ENCODE measurements around the gene OCIAD2. TPM values are rescaled to one million over a fixed set of nuclear protein-coding genes. Genes with fewer than 3 reads are reported as not detected.

The OCIAD2 gene
- total and polyA plus RNA-seq, 2 donors (not counting 1 experiment from before 2014, with no cell fraction given): 20.3 to 34.0 TPM

GRCh38 chr4:48939785-48940184, 33.2 kb upstream of the OCIAD2 start:
- no peak for TF ChIP-seq EZH2 (IDR thresholded peaks at IDR 0.05; ENCODE audit: low read length, missing control alignments)
- no peak for TF ChIP-seq CTCF (conservative IDR thresholded peaks at IDR 0.05 in 1 of 2, IDR thresholded peaks at IDR 0.05 in 1 of 2; ENCODE audit: low read depth in 1 of 2, low read length in 2 of 2)
- Histone ChIP-seq H3K27ac (ENCODE audit: insufficient read depth, low read length) (no peak overlapping the region), H3K27me3 (ENCODE audit: control insufficient read depth, insufficient read depth, low read length) (peaks cover 2% of the 10 kb centered on the region), H3K79me2 (ENCODE audit: control insufficient read depth, insufficient read depth, low read length) (no peaks in the 10 kb centered on the region), H3K4me3 (replicated peaks in 1 of 4; ENCODE audit: control extremely low read depth in 1 of 4, insufficient read depth in 1 of 4, low read depth in 3 of 4, low read length in 4 of 4) (no peak overlapping the region), H2AFZ (ENCODE audit: low read length) (no peak overlapping the region), H3K9me3 (ENCODE audit: control insufficient read depth, insufficient read depth, low read depth, low read length) (no peaks in the 10 kb centered on the region), H3K4me1 (ENCODE audit: control insufficient read depth, extremely low read depth, insufficient read depth, low read length) (no peaks in the 10 kb centered on the region), H3K9ac (ENCODE audit: insufficient read depth, low read length) (no peak overlapping the region), H3K4me2 (ENCODE audit: extremely low read depth, insufficient read depth, low read length) (no peak overlapping the region), H4K20me1 (ENCODE audit: control insufficient read depth, extremely low read depth, insufficient read depth, low read length) (no peaks in the 10 kb centered on the region), H3K36me3 (ENCODE audit: control insufficient read depth, insufficient read depth, low read length) (no peaks in the 10 kb centered on the region)
- peak; percentile 52 to 94 for DNase-seq (ENCODE audit: low read depth in 2 of 2)

DNA sequence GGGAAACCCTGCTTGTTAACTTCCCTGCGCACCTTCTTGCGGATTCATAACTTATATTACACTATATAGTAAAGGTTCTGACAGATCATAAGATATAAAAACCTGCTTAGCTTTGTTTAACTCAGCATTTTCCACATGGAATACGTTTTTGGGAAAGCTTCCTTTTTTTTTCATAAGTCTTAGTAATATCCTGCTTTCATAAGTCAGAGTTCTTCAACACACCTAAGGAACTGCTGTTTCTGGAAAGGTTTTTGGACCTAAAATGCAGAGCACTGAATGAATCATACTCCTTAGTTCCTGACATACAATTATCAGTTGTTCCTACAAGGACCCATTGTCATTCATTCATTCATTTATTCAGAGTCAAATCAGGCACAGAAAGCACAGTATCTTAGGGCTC, 32.3 kb upstream of the OCIAD2 start:
- H3K9me3 ChIP-seq (ENCODE audit: control insufficient read depth, insufficient read depth, low read depth, low read length): no peaks in the 10 kb centered on the region

DNA sequence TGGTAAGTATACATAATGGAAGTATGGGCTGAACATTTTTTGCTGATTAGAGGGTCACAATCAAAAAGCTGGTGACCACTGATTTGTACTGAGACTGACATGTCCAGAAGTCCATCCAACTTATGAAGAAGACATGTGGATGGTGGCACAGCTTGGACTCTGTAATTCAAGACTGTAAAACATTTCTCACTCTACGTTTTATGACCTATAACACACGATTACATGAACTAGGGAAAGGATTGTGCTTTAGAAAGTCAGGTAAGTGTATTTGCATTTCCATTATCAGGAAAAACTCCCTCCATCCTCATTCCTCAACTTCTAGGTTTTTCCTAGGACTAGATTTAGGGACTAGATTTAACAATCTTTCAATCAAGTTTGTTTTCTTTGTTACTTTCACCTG, 30.5 kb upstream of the OCIAD2 start:
- DNase-seq (ENCODE audit: low read depth in 2 of 2): no peak
- no peak overlapping the region for H3K9ac ChIP-seq (ENCODE audit: insufficient read depth, low read length)
- no peaks in the 10 kb centered on the region for H3K36me3 ChIP-seq (ENCODE audit: control insufficient read depth, insufficient read depth, low read length)
- TF ChIP-seq EZH2 (IDR thresholded peaks at IDR 0.05; ENCODE audit: low read length, missing control alignments): no peak
- no peak for TF ChIP-seq CTCF (conservative IDR thresholded peaks at IDR 0.05 in 1 of 2, IDR thresholded peaks at IDR 0.05 in 1 of 2; ENCODE audit: low read depth in 1 of 2, low read length in 2 of 2)
- no peaks in the 10 kb centered on the region for H3K4me1 ChIP-seq (ENCODE audit: control insufficient read depth, extremely low read depth, insufficient read depth, low read length)
- H3K4me3 ChIP-seq (replicated peaks in 1 of 4; ENCODE audit: control extremely low read depth in 1 of 4, insufficient read depth in 1 of 4, low read depth in 3 of 4, low read length in 4 of 4): no peak overlapping the region
- H3K27me3 ChIP-seq (ENCODE audit: control insufficient read depth, insufficient read depth, low read length): no peaks in the 10 kb centered on the region
- no peaks in the 10 kb centered on the region for H3K9me3 ChIP-seq (ENCODE audit: control insufficient read depth, insufficient read depth, low read depth, low read length)
- H3K4me2 ChIP-seq (ENCODE audit: extremely low read depth, insufficient read depth, low read length): no peak overlapping the region
- H3K79me2 ChIP-seq (ENCODE audit: control insufficient read depth, insufficient read depth, low read length): no peaks in the 10 kb centered on the region
- H4K20me1 ChIP-seq (ENCODE audit: control insufficient read depth, extremely low read depth, insufficient read depth, low read length): no peaks in the 10 kb centered on the region
- H3K27ac ChIP-seq (ENCODE audit: insufficient read depth, low read length): no peak overlapping the region
- H2AFZ ChIP-seq (ENCODE audit: low read length): no peak overlapping the region

More for the DNA sequence above, 32.3 kb upstream of the OCIAD2 start:
- no peak overlapping the region for H3K9ac ChIP-seq (ENCODE audit: insufficient read depth, low read length)
- H3K36me3 ChIP-seq (ENCODE audit: control insufficient read depth, insufficient read depth, low read length): no peaks in the 10 kb centered on the region
- no peak overlapping the region for H3K4me3 ChIP-seq (replicated peaks in 1 of 4; ENCODE audit: control extremely low read depth in 1 of 4, insufficient read depth in 1 of 4, low read depth in 3 of 4, low read length in 4 of 4)
- no peak overlapping the region for H3K4me2 ChIP-seq (ENCODE audit: extremely low read depth, insufficient read depth, low read length)
- TF ChIP-seq EZH2 (IDR thresholded peaks at IDR 0.05; ENCODE audit: low read length, missing control alignments) (no peak), CTCF (conservative IDR thresholded peaks at IDR 0.05 in 1 of 2, IDR thresholded peaks at IDR 0.05 in 1 of 2; ENCODE audit: low read depth in 1 of 2, low read length in 2 of 2) (no peak)
- H3K4me1 ChIP-seq (ENCODE audit: control insufficient read depth, extremely low read depth, insufficient read depth, low read length): no peaks in the 10 kb centered on the region
- no peak overlapping the region for H2AFZ ChIP-seq (ENCODE audit: low read length)
- H3K27me3 ChIP-seq (ENCODE audit: control insufficient read depth, insufficient read depth, low read length): peaks cover 2% of the 10 kb centered on the region
- DNase-seq (ENCODE audit: low read depth in 2 of 2): no peak
- H3K27ac ChIP-seq (ENCODE audit: insufficient read depth, low read length): no peak overlapping the region
- no peaks in the 10 kb centered on the region for H3K79me2 ChIP-seq (ENCODE audit: control insufficient read depth, insufficient read depth, low read length)
- H4K20me1 ChIP-seq (ENCODE audit: control insufficient read depth, extremely low read depth, insufficient read depth, low read length): no peaks in the 10 kb centered on the region

Measured in fibroblast of lung (primary cell).